Hepatocyte (in vitro differentiated cells): ENCODE measurements around the gene LGALS12. TPM values are rescaled to one million over a fixed set of nuclear protein-coding genes. Genes with fewer than 3 reads are reported as not detected.

Source experiments
- DNase-seq: peaks from one replicate; pipeline ENCODE4 v3.0.0-alpha.2; 2016; ENCODE audit warnings: low spot score
- H2AFZ ChIP-seq: fragments of 200-600 bp; sonication (generic); 2 replicates; pipeline ENCODE4 v1.6.0; 2016; ENCODE audit warnings: antibody characterized with exemption, mild to moderate bottlenecking
- H3K27ac ChIP-seq: fragments of 200-600 bp; sonication (generic); 2 replicates; pipeline ENCODE4 v1.5.1; 2016; ENCODE audit warnings: mild to moderate bottlenecking
- H3K27me3 ChIP-seq: fragments of 200-600 bp; sonication (generic); 2 replicates; pipeline ENCODE4 v1.6.1; 2016
- H3K36me3 ChIP-seq: fragments of 200-600 bp; sonication (generic); replicated peaks from 2 replicates; pipeline ENCODE4 v1.5.1; 2016; ENCODE audit warnings: low read depth; ENCODE audit not compliant: insufficient read depth
- H3K4me1 ChIP-seq: fragments of 200-600 bp; sonication (generic); 2 replicates; pipeline ENCODE4 v1.5.1; 2016; ENCODE audit warnings: mild to moderate bottlenecking, moderate library complexity; ENCODE audit not compliant: insufficient read depth
- H3K4me2 ChIP-seq: fragments of 200-600 bp; sonication (generic); 2 replicates; pipeline ENCODE4 v1.6.0; 2016
- H3K4me3 ChIP-seq: fragments of 200-600 bp; sonication (generic); 2 replicates; pipeline ENCODE4 v1.5.1; 2016; ENCODE audit warnings: mild to moderate bottlenecking
- H3K79me2 ChIP-seq: fragments of 200-600 bp; sonication (generic); 2 replicates; pipeline ENCODE4 v1.6.0; 2017; ENCODE audit warnings: mild to moderate bottlenecking
- H3K9me2 ChIP-seq: fragments of 200-600 bp; sonication (generic); replicated peaks from 2 replicates; pipeline ENCODE4 v1.6.0; 2017; ENCODE audit warnings: mild to moderate bottlenecking; ENCODE audit not compliant: insufficient read depth
- H3K9me3 ChIP-seq: fragments of 200-600 bp; sonication (generic); 2 replicates; pipeline ENCODE4 v1.5.1; 2016; ENCODE audit warnings: low read depth, mild to moderate bottlenecking
- H4K20me1 ChIP-seq: fragments of 200-600 bp; sonication (generic); 2 replicates; pipeline ENCODE4 v1.6.0; 2016; ENCODE audit warnings: mild to moderate bottlenecking; ENCODE audit not compliant: insufficient read depth, poor library complexity, severe bottlenecking
- CTCF ChIP-seq: fragments of 200-600 bp; sonication (generic); IDR thresholded peaks from 2 replicates; pipeline ENCODE4 v1.5.1; 2016; ENCODE audit warnings: antibody characterized with exemption, mild to moderate bottlenecking; ENCODE audit not compliant: poor library complexity
- EZH2 ChIP-seq: fragments of 200-600 bp; sonication (generic); IDR thresholded peaks from 2 replicates; pipeline ENCODE4 v1.6.1; 2016; ENCODE audit warnings: antibody characterized with exemption, mild to moderate bottlenecking, borderline replicate concordance
- EZH2phosphoT487 ChIP-seq: fragments of 200-600 bp; sonication (generic); IDR thresholded peaks from one replicate; pipeline ENCODE4 v1.6.1; 2018; ENCODE audit warnings: antibody characterized with exemption, mild to moderate bottlenecking, low read depth, moderate library complexity; ENCODE audit not compliant: unreplicated experiment, severe bottlenecking
- WGBS: methylation state at CpG from one replicate; pipeline ENCODE4 v1.1.6; 2016; ENCODE audit warnings: low lambda C conversion rate; ENCODE audit errors: missing lambda C conversion rate; 5-methylcytosine and 5-hydroxymethylcytosine counted together
- polyA plus RNA-seq: library from polyadenylated mRNA; unstranded; fragments of >200 nt; fragmentation: Nextera tagmentation; extraction: Ambion mirVana; gene quantifications from 2 replicates; pipeline ENCODE4 v1.2.1, GENCODE V29; 2016
- total RNA-seq: library from RNA; depleted of rRNA; stranded (reverse); fragments of >200 nt; gene quantifications from 2 replicates; pipeline ENCODE4 v1.2.3, GENCODE V29; 2014

Gene LGALS12
- total and polyA plus RNA-seq, 2 experiments from 2014 or later: not detected

- Histone ChIP-seq H2AFZ (no peak overlapping the region), H3K4me3 (no peak overlapping the region), H3K4me1 (no peaks in the 10 kb centered on the region), H3K79me2 (no peaks in the 10 kb centered on the region), H4K20me1 (no peaks in the 10 kb centered on the region), H3K27me3 (no peaks in the 10 kb centered on the region), H3K4me2 (no peak overlapping the region), H3K36me3 (no peaks in the 10 kb centered on the region), H3K27ac (no peak overlapping the region), H3K9me2 (no peaks in the 10 kb centered on the region), H3K9me3 (no peaks in the 10 kb centered on the region)
- TF ChIP-seq EZH2 (no peak), CTCF (no peak), EZH2phosphoT487 (no peak)
- WGBS: 38% methylated on average over 3 of the region's 3 CpGs
- DNase-seq: no peak
Measured at GRCh38 chr11:63470311-63470710, 35.6 kb upstream of the LGALS12 start.

- Histone ChIP-seq H2AFZ (no peak overlapping the region), H3K9me2 (no peaks in the 10 kb centered on the region), H3K4me3 (no peak overlapping the region), H3K4me1 (no peaks in the 10 kb centered on the region), H3K27me3 (no peaks in the 10 kb centered on the region), H3K4me2 (no peak overlapping the region), H3K79me2 (no peaks in the 10 kb centered on the region), H3K36me3 (no peaks in the 10 kb centered on the region), H3K9me3 (no peaks in the 10 kb centered on the region), H3K27ac (no peak overlapping the region), H4K20me1 (no peaks in the 10 kb centered on the region)
- no peak for DNase-seq
- no peak for TF ChIP-seq EZH2phosphoT487
- no peak for TF ChIP-seq CTCF
- no peak for TF ChIP-seq EZH2
- 84% methylated on average over 3 of the region's 3 CpGs for WGBS
Measured at GRCh38 chr11:63472372-63472771, 33.5 kb upstream of the LGALS12 start.

GRCh38 chr11:63476618-63477017, 29.3 kb upstream of the LGALS12 start:
- no peak overlapping the region for H3K4me3 ChIP-seq
- H3K4me1 ChIP-seq: no peaks in the 10 kb centered on the region
- H2AFZ ChIP-seq: no peak overlapping the region
- H3K36me3 ChIP-seq: no peaks in the 10 kb centered on the region
- H3K27me3 ChIP-seq: no peaks in the 10 kb centered on the region
- H3K9me3 ChIP-seq: no peaks in the 10 kb centered on the region
- no peaks in the 10 kb centered on the region for H3K79me2 ChIP-seq
- no peaks in the 10 kb centered on the region for H3K9me2 ChIP-seq
- no peak overlapping the region for H3K4me2 ChIP-seq
- DNase-seq: no peak
- no peaks in the 10 kb centered on the region for H4K20me1 ChIP-seq
- TF ChIP-seq EZH2phosphoT487: no peak
- TF ChIP-seq EZH2: no peak
- no peak for TF ChIP-seq CTCF
- H3K27ac ChIP-seq: no peak overlapping the region

GRCh38 chr11:63478896-63479295, 27.0 kb upstream of the LGALS12 start:
- no peak overlapping the region for H3K4me3 ChIP-seq
- H3K4me2 ChIP-seq: peak overlapping the region; percentile 20
- no peaks in the 10 kb centered on the region for H3K9me2 ChIP-seq
- peak overlapping the region; percentile 27 for H2AFZ ChIP-seq
- no peaks in the 10 kb centered on the region for H3K4me1 ChIP-seq
- DNase-seq: peak; percentile 84
- WGBS: 21% methylated on average over 5 of the region's 5 CpGs
- H3K27ac ChIP-seq: peak overlapping the region; percentile 1
- no peaks in the 10 kb centered on the region for H3K36me3 ChIP-seq
- no peaks in the 10 kb centered on the region for H4K20me1 ChIP-seq
- H3K79me2 ChIP-seq: no peaks in the 10 kb centered on the region
- peak; percentile 92 for TF ChIP-seq CTCF
- TF ChIP-seq EZH2phosphoT487: no peak
- H3K9me3 ChIP-seq: no peaks in the 10 kb centered on the region
- H3K27me3 ChIP-seq: no peaks in the 10 kb centered on the region
